Ovary (tissue), 3 donors: ENCODE measurements around the gene ERLIN1.

ENCODE experiments used
- EP300 ChIP-seq: sonication (generic); formaldehyde crosslinking; IDR thresholded peaks from one replicate; pipeline ENCODE4 v1.6.1; 2017; ENCODE audit warnings: antibody characterized with exemption
- POLR2A ChIP-seq: fragments of 450-650 bp; IDR thresholded peaks from one replicate; pipeline ENCODE4 v1.6.1; 2017; ENCODE audit warnings: antibody characterized with exemption, mild to moderate bottlenecking, moderate library complexity
- TF ChIP-seq, protein P1 (sequence below), 3 donors: fragments of 450-650 bp in 2 of 3; fragments of 200-600 bp in 1 of 3; IDR thresholded peaks; one replicate each; pipeline versions ENCODE4 v1.5.1 to v1.8.0; 2016 to 2022; ENCODE audit warnings: antibody characterized with exemption in 3 of 3, mild to moderate bottlenecking in 1 of 3
- donor health status: DM: no; HTN: no; CAD: no.

GRCh38 chr10:100162696-100163095 lies 23.1 kb downstream of the ERLIN1 start:
- TF ChIP-seq, protein P1, sequence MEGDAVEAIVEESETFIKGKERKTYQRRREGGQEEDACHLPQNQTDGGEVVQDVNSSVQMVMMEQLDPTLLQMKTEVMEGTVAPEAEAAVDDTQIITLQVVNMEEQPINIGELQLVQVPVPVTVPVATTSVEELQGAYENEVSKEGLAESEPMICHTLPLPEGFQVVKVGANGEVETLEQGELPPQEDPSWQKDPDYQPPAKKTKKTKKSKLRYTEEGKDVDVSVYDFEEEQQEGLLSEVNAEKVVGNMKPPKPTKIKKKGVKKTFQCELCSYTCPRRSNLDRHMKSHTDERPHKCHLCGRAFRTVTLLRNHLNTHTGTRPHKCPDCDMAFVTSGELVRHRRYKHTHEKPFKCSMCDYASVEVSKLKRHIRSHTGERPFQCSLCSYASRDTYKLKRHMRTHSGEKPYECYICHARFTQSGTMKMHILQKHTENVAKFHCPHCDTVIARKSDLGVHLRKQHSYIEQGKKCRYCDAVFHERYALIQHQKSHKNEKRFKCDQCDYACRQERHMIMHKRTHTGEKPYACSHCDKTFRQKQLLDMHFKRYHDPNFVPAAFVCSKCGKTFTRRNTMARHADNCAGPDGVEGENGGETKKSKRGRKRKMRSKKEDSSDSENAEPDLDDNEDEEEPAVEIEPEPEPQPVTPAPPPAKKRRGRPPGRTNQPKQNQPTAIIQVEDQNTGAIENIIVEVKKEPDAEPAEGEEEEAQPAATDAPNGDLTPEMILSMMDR (IDR thresholded peaks at IDR 0.05), result no peak
- TF ChIP-seq POLR2A, result no peak
- TF ChIP-seq EP300, result no peak
